SK-N-SH treated with all-trans-retinoic acid at 6 μM for 48 hours (cell line): ENCODE measurements around the gene C3orf22.

Source experiments
- ARNTL ChIP-seq: fragments of 450-650 bp; formaldehyde crosslinking; IDR thresholded peaks from 2 replicates; pipeline ENCODE4 v1.5.0; 2020; ENCODE audit warnings: low read depth, mild to moderate bottlenecking, moderate library complexity, borderline replicate concordance
- CREB5 ChIP-seq: fragments of 250-450 bp; sonication (Bioruptor Pico); IDR thresholded peaks from 2 replicates; pipeline ENCODE4 v1.5.1; 2020; ENCODE audit warnings: low read depth, mild to moderate bottlenecking, moderate library complexity
- CSDC2 ChIP-seq: fragments of 250-450 bp; sonication (Bioruptor Pico); IDR thresholded peaks from 2 replicates; pipeline ENCODE4 v1.5.0; 2020; ENCODE audit warnings: mild to moderate bottlenecking, moderate library complexity
- ESRRG ChIP-seq: fragments of 250-450 bp; sonication (Bioruptor Pico); IDR thresholded peaks from 2 replicates; pipeline ENCODE4 v1.6.1; 2021; ENCODE audit warnings: mild to moderate bottlenecking
- PATZ1 ChIP-seq: fragments of 250-450 bp; sonication (Bioruptor Pico); IDR thresholded peaks from 2 replicates; pipeline ENCODE4 v1.8.0; 2020; ENCODE audit warnings: mild to moderate bottlenecking, moderate library complexity, borderline replicate concordance
- POU6F1 ChIP-seq: fragments of 250-450 bp; sonication (Bioruptor Pico); IDR thresholded peaks from 2 replicates; pipeline ENCODE4 v1.8.0; 2021; ENCODE audit warnings: low read depth, mild to moderate bottlenecking, moderate library complexity, borderline replicate concordance
- RARB ChIP-seq: fragments of 250-450 bp; sonication (Bioruptor Pico); IDR thresholded peaks from 2 replicates; pipeline ENCODE4 v1.8.0; 2021; ENCODE audit warnings: mild to moderate bottlenecking, moderate library complexity
- SNAI2 ChIP-seq: fragments of 250-450 bp; sonication (Bioruptor Pico); IDR thresholded peaks from 2 replicates; pipeline ENCODE4 v1.5.0; 2020; ENCODE audit warnings: mild to moderate bottlenecking, moderate library complexity
- TOX ChIP-seq: fragments of 250-450 bp; sonication (Bioruptor Pico); IDR thresholded peaks from 2 replicates; pipeline ENCODE4 v1.8.0; 2021; ENCODE audit warnings: mild to moderate bottlenecking, moderate library complexity, borderline replicate concordance
- TSHZ2 ChIP-seq: fragments of 250-450 bp; sonication (Bioruptor Pico); IDR thresholded peaks from 2 replicates; pipeline ENCODE4 v1.5.0; 2020; ENCODE audit warnings: mild to moderate bottlenecking, moderate library complexity
- ZC3H10 ChIP-seq: fragments of 250-450 bp; sonication (Bioruptor Pico); IDR thresholded peaks from 2 replicates; pipeline ENCODE4 v1.5.1; 2021; ENCODE audit warnings: mild to moderate bottlenecking, moderate library complexity
- ZFP3 ChIP-seq: fragments of 250-450 bp; sonication (Bioruptor Pico); IDR thresholded peaks from 2 replicates; pipeline ENCODE4 v1.5.0; 2020; ENCODE audit warnings: mild to moderate bottlenecking, moderate library complexity
- ZNF70 ChIP-seq: fragments of 450-650 bp; formaldehyde crosslinking; IDR thresholded peaks from 2 replicates; pipeline ENCODE4 v1.5.0; 2020; ENCODE audit warnings: mild to moderate bottlenecking, moderate library complexity

GRCh38 chr3:126547721-126548120 lies 11.0 kb downstream of the C3orf22 start:
- TF ChIP-seq CSDC2 (CRISPR knock-in tag), result no peak
- TF ChIP-seq ZFP3 (CRISPR knock-in tag), result no peak
- TF ChIP-seq PATZ1 (CRISPR knock-in tag), result no peak
- TF ChIP-seq TSHZ2 (CRISPR knock-in tag), result no peak
- no peak for TF ChIP-seq CREB5 (CRISPR knock-in tag)
- TF ChIP-seq ESRRG (CRISPR knock-in tag), result no peak
- TF ChIP-seq POU6F1, result no peak
- no peak for TF ChIP-seq ARNTL (CRISPR knock-in tag)
- TF ChIP-seq SNAI2 (CRISPR knock-in tag), result no peak
- TF ChIP-seq ZC3H10 (CRISPR knock-in tag), result no peak
- TF ChIP-seq TOX (CRISPR knock-in tag), result no peak
- no peak for TF ChIP-seq RARB (CRISPR knock-in tag)
- no peak for TF ChIP-seq ZNF70 (CRISPR knock-in tag)
